SH-SY5Y (cell line): ENCODE measurements around the gene OR6F1.

Experiments used
- GATA2 ChIP-seq: IDR thresholded peaks from 2 replicates; pipeline ENCODE4 v1.6.1; 2011; ENCODE audit warnings: mild to moderate bottlenecking, low read depth, low read length
- GATA3 ChIP-seq: IDR thresholded peaks from 2 replicates; pipeline ENCODE4 v1.6.1; 2011; ENCODE audit warnings: low read depth, mild to moderate bottlenecking, low read length, moderate library complexity

DNA sequence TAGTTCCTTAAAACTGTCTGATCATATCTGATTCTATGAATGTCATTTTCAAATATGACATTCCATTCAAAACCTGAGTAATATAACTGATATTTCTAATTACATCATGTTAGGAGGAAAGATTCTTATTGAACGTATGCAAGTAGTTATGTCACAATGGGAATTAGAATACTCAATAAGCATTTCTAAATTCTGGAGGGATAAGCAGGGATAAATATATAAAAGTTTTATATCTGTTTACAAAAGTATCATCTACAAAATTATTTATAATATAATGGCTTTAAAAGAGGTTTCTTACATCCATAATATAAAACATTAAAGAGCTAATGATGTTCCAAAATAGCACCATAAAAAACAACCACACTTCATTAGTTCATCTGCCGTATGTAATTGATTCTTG is 31.6 kb upstream of the OR6F1 start, which contains the start of gene OR14A2:
- TF ChIP-seq GATA2 (no peak), GATA3 (no peak)
